HepG2 (cell line): ENCODE measurements around the gene ANKRD40CL.

Source experiments
- CEBPZ ChIP-seq: IDR thresholded peaks from 2 replicates; pipeline ENCODE4 v1.6.1; 2012; ENCODE audit warnings: low read length, improper control_type of control experiment
- CHD2 ChIP-seq: IDR thresholded peaks from 2 replicates; pipeline ENCODE4 v1.6.1; 2011; ENCODE audit warnings: low read depth, low read length, improper control_type of control experiment
- ETV6 ChIP-seq: sonication (generic); formaldehyde crosslinking; conservative IDR thresholded peaks from 2 replicates; pipeline ENCODE4 v1.4.0; 2020; ENCODE audit warnings: missing genetic modification reagents
- KDM3A ChIP-seq: IDR thresholded peaks from 2 replicates; pipeline ENCODE4 v1.6.1; 2018; ENCODE audit warnings: low read depth, missing compliant biosample characterization
- RFX5 ChIP-seq: IDR thresholded peaks from 2 replicates; pipeline ENCODE4 v1.6.1; 2011; ENCODE audit warnings: low read depth, low read length, improper control_type of control experiment

GRCh38 chr17:50783905-50784304, 16.6 kb upstream of the ANKRD40CL start:
- no peak for TF ChIP-seq RFX5
- TF ChIP-seq ETV6 (CRISPR knock-in tag): no peak
- no peak for TF ChIP-seq CHD2
- no peak for TF ChIP-seq KDM3A
- no peak for TF ChIP-seq CEBPZ
